HG03139 (cell line): ENCODE results near the gene DNAH10.
A peak's percentile ranks its signal among the peaks of the same experiment; 100 is the strongest.
"Not testable (repeated sequence)": the region's sequence is repeated elsewhere in the genome, so short reads cannot be mapped to it uniquely, and the experiment has no call there.

ENCODE experiments used
- ATAC-seq: cut with Tn5 transposase; IDR thresholded peaks from one replicate; pipeline ENCODE4 v1.9.1; 2021; ENCODE audit not compliant: unreplicated experiment

The DNAH10 gene

DNA sequence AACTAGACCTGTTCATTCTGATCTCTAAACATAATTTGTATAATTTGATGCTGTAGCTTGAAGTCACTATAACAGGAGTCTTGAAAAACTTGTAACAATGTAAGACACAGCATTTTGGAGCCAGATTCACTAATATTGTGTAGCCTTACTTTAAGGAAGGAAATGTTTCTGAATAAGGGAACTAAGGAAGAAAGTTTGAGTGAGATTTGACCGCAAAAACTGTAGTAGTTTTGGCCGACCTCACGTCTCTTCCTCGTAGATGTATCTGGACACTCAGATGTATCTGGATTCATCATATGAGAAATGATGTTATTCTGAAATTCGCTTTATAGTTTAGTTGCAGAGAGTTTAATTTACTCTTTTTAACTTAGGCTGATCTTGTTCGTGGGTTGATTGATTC, 13.9 kb upstream of the DNAH10 start:
- no peak for ATAC-seq

DNA sequence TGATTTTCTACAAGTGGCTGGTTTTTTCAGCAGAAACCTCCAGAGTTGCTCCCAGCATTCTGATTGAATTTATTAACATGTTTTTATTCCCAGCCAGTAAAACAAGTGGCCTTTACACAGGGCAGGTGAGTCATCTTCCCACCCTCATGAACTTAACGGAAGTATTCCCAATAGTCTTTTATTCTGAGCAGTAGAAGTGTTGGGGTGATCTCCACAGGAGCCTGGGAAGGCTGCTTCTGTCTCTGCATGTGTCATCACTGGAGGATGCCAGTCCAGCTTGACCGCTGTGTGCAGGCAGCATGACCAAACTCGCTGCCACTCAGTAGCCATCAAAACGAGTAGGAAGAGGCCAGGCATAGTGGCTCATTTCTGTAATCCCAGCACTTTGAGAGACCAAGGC, 13.4 kb upstream of the DNAH10 start:
- no peak for ATAC-seq

- ATAC-seq = no peak
Observed at GRCh38 chr12:123749355-123749754, 12.7 kb upstream of the DNAH10 start.

GRCh38 chr12:123750159-123750656, 11.9 kb upstream of the DNAH10 start:
- no peak for ATAC-seq

DNA sequence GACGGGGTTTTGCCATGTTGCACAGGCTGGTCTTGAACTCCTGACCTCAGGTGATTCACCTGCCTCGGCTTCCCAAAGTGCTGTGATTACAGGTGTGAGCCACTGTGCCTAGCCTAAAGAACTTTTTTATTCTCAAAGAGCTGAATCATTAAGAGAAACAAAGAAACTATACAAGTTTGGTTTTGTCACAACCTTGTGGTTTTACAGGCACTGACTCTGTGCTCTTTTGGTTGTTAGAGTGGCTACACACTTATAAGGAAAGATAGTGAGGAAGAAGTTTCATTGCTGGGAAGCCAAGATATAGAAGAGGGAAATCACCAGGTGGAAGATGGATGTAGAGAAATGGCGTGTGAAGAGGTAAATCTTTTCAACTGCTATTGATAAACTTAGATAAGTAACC, 10.1 kb upstream of the DNAH10 start:
- ATAC-seq = no peak

DNA sequence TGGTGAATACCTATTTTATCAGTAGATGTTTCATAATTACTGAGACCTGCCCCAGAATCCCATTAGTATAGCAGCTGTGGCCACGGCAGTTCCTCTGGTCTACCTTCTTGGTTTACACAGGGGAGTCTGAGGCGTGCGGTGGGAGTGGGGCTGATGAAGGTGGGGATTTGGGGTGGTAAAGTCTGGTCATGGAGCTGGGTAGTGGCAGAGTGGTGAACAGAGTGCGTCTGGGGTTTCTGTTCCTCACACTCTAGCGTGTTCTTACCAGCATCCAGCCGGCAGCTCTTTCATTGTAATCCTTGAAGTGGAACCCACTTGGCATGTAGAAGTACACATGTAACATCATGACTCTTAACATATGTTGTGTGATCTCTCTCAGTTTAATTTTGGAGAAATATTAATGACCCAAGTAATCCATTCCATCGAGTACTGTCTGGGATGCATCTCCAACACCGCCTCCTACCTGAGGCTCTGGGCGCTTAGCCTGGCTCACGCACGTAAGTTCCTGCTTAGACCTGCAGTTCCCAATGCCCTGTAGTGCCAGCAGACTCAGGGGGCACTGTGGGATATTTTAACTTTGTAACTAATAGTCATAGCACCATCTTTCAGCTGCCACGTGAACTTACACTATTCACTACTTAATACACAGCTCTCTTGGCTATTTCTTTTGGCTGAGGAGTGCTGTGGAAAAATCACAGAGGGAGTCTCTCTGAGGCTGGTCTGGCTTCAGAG, 7.9 kb upstream of the DNAH10 start:
- ATAC-seq = no peak

DNA sequence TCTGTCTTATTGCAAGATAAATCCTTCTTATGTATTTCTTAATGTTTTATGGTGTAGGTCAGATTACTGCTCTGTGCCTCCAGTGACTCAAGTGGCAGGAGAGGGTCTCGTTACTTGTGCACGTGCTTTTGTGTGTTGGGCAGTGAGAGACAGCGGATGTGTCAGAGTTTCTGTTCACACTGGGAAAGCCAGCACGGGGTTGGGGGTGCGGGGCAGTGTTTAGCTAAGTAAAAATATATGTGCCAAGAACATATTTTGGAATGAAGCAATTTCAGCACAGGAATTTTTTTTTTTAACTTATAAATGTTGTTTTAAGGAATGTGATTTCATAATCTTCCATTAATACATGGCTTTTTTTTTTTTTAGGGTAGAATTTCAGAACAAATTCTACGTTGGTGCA, 4.5 kb upstream of the DNAH10 start:
- ATAC-seq = no peak

- ATAC-seq = no peak
Observed at GRCh38 chr12:123760267-123760938, 1.7 kb upstream of the DNAH10 start.

- ATAC-seq = no peak
Observed at GRCh38 chr12:123762715-123763052, 583 bp downstream of the DNAH10 start.

- no peak for ATAC-seq
Observed at GRCh38 chr12:123763093-123763492, 992 bp downstream of the DNAH10 start.

GRCh38 chr12:123764109-123764508, 2.0 kb downstream of the DNAH10 start:
- ATAC-seq = no peak

DNA sequence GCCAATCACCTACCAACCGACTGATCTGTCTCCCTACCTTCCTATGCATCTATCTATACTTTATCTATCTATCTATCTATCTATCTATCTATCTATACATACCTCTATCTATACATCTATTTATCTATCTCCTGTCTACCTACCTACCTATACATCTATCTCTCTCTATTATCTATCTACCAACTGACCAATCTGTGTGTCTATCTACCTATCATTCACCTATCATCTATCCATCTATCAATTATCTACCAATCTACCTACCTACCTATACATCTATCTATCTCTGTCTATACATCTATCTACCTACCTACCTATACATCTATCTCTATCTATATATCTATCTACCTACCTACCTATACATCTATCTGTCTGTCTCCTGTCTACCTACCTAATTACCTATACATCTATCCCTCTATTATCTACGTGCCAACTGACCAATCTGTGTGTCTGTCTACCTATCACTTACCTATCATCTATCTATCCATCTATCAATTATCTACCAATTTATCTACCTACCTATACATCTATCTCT, 3.5 kb downstream of the DNAH10 start:
- no peak for ATAC-seq

- peak; percentile 87 for ATAC-seq
Observed at GRCh38 chr12:123767613-123768012, 5.5 kb downstream of the DNAH10 start.

GRCh38 chr12:123771261-123771660, 9.2 kb downstream of the DNAH10 start:
- ATAC-seq = no peak

DNA sequence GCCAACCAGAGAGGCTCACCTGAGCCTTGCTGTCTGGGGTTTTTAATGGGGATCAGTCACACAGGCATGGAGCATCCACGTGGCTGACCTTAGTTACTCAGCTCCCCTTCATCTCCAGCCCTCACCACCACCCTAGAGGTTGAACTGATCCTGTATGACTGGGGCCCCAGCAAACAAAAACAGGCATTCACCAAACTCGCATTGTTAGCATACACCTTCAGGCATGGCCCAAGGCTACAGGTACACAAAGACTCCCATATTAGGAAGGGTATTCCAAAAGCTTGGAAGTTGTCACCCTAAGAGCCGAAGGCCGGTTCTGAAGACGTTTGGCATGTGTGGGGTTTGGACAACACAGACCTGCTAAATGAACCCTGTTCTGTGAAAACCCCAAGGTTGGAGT, 10.0 kb downstream of the DNAH10 start:
- no peak for ATAC-seq

- no peak for ATAC-seq
Observed at GRCh38 chr12:123773375-123773774, 11.3 kb downstream of the DNAH10 start.

DNA sequence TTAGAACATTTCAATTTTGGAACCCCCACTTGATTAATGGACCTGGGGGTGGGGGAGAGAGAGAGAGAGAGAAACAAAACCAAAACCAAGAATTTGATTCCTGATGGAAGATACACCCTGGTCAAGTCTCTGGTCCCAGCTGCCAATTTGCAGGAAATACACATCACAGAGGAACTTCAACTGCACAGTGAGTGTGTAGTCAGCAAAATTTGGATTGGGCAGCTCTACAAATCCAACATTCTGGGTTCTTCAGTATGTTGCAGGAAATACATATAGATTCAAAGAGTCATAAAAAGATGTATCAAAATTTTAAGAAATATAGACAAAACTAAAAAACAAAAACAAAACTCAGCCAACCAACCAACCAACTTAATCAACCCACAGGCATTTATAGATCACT, 17.4 kb downstream of the DNAH10 start:
- no peak for ATAC-seq

GRCh38 chr12:123782997-123783792, 21.1 kb downstream of the DNAH10 start:
- no peak for ATAC-seq

DNA sequence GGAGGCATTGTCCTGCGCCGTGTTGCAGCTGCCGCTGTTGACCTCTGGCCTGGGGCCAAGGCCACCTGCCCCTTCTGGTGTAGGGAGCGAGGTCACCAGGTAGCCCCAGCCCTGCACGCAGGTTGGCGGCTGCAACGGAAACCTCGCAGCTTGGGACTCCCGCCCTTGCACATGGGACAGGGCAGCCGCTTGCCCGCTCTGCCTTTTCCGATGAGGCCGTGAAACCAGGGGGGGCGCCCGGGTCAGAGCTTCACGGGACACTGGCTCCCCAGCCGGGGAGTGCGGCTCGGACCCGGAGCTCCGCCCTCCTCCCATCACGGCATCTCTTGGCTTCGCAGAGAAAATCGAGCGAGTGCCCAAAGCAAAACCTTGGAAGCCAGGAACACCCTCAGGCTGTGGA, 25.4 kb downstream of the DNAH10 start:
- ATAC-seq = no peak

- no peak for ATAC-seq
Observed at GRCh38 chr12:123788541-123788940, 26.4 kb downstream of the DNAH10 start.

- ATAC-seq = not testable (repeated sequence)
Observed at GRCh38 chr12:123789422-123789821, 27.3 kb downstream of the DNAH10 start.
